Measurements from ENCODE around the gene MOCOS. TPM values are rescaled to one million over a fixed set of nuclear protein-coding genes. Genes with fewer than 3 reads are reported as not detected.

The MOCOS gene
- total RNA-seq, 4 donors from 2014 or later: 0.46 to 2.8 (median 0.73) TPM

- Histone ChIP-seq H3K9me3 (peaks cover 0 to 7% (median 0%) of the 10 kb centered on the region in 3 donors), H3K27ac (no peak overlapping the region), H3K36me3 (no peaks in the 10 kb centered on the region), H3K27me3 (no peaks in the 10 kb centered on the region), H3K4me1 (no peaks in the 10 kb centered on the region), H3K4me3 (no peak overlapping the region)
- ATAC-seq (no peak), DNase-seq (no peak)
- no peak for TF ChIP-seq POLR2A (IDR thresholded peaks at IDR 0.05)
- TF ChIP-seq CTCF (IDR thresholded peaks at IDR 0.05 in 4 of 5, conservative IDR thresholded peaks at IDR 0.05 in 1 of 5): no peak
- in situ Hi-C loops (cut with MboI; ENCODE audit: low sequenced_read_pairs in 4 of 4) (no loop called here), intact Hi-C loops (cut with DNase I; ENCODE audit: low total_unique reads) (no loop called here)
Observed at GRCh38 chr18:36250827-36251226, 63.5 kb downstream of the MOCOS start.

- H3K27ac ChIP-seq: no peak overlapping the region
- no peaks in the 10 kb centered on the region for H3K36me3 ChIP-seq
- no peaks in the 10 kb centered on the region for H3K4me1 ChIP-seq
- no peak overlapping the region for H3K4me3 ChIP-seq
- no peak for ATAC-seq
- in situ Hi-C loops (cut with MboI; ENCODE audit: low sequenced_read_pairs in 4 of 4) (no loop called here), intact Hi-C loops (cut with DNase I; ENCODE audit: low total_unique reads) (no loop called here)
- TF ChIP-seq CTCF (IDR thresholded peaks at IDR 0.05 in 4 of 5, conservative IDR thresholded peaks at IDR 0.05 in 1 of 5) (no peak), POLR2A (IDR thresholded peaks at IDR 0.05) (no peak)
- H3K27me3 ChIP-seq: no peaks in the 10 kb centered on the region
- H3K9me3 ChIP-seq: no peaks in the 10 kb centered on the region
- no peak for DNase-seq
Observed at GRCh38 chr18:36255072-36255698, 67.9 kb downstream of the MOCOS start.

GRCh38 chr18:36256094-36256493 lies 68.8 kb downstream of the MOCOS start:
- ATAC-seq (no peak), DNase-seq (no peak)
- Histone ChIP-seq H3K4me1 (no peaks in the 10 kb centered on the region), H3K27ac (no peak overlapping the region), H3K9me3 (no peaks in the 10 kb centered on the region), H3K27me3 (no peaks in the 10 kb centered on the region), H3K36me3 (no peaks in the 10 kb centered on the region), H3K4me3 (no peak overlapping the region)
- intact Hi-C loops (cut with DNase I; ENCODE audit: low total_unique reads) (no loop called here), in situ Hi-C loops (cut with MboI; ENCODE audit: low sequenced_read_pairs in 4 of 4) (no loop called here)
- no peak for TF ChIP-seq POLR2A (IDR thresholded peaks at IDR 0.05)
- TF ChIP-seq CTCF (IDR thresholded peaks at IDR 0.05 in 4 of 5, conservative IDR thresholded peaks at IDR 0.05 in 1 of 5): no peak

GRCh38 chr18:36262971-36263370 lies 75.7 kb downstream of the MOCOS start:
- no peaks in the 10 kb centered on the region for H3K9me3 ChIP-seq
- no peak for TF ChIP-seq POLR2A (IDR thresholded peaks at IDR 0.05)
- no peak for TF ChIP-seq CTCF (IDR thresholded peaks at IDR 0.05 in 4 of 5, conservative IDR thresholded peaks at IDR 0.05 in 1 of 5)
- no peaks in the 10 kb centered on the region for H3K4me1 ChIP-seq
- no peak overlapping the region for H3K27ac ChIP-seq
- in situ Hi-C loops (cut with MboI; ENCODE audit: low sequenced_read_pairs in 4 of 4) (no loop called here), intact Hi-C loops (cut with DNase I; ENCODE audit: low total_unique reads) (no loop called here)
- DNase-seq (no peak), ATAC-seq (no peak)
- H3K4me3 ChIP-seq: no peak overlapping the region
- H3K27me3 ChIP-seq: no peaks in the 10 kb centered on the region
- no peaks in the 10 kb centered on the region for H3K36me3 ChIP-seq

- intact Hi-C loops (cut with DNase I; ENCODE audit: low total_unique reads) (no loop called here), in situ Hi-C loops (cut with MboI; ENCODE audit: low sequenced_read_pairs in 4 of 4) (no loop called here)
- H3K9me3 ChIP-seq: no peaks in the 10 kb centered on the region
- TF ChIP-seq POLR2A (IDR thresholded peaks at IDR 0.05): no peak
- no peak for TF ChIP-seq CTCF (IDR thresholded peaks at IDR 0.05 in 4 of 5, conservative IDR thresholded peaks at IDR 0.05 in 1 of 5)
- ATAC-seq (no peak), DNase-seq (no peak)
- H3K4me3 ChIP-seq: no peak overlapping the region
- no peaks in the 10 kb centered on the region for H3K36me3 ChIP-seq
- H3K27ac ChIP-seq: no peak overlapping the region
- no peaks in the 10 kb centered on the region for H3K27me3 ChIP-seq
- no peaks in the 10 kb centered on the region for H3K4me1 ChIP-seq
Observed at GRCh38 chr18:36264283-36264682, 77.0 kb downstream of the MOCOS start.
